ENCODE measurements around the gene CENPX. TPM values are rescaled to one million over a fixed set of nuclear protein-coding genes. Genes with fewer than 3 reads are reported as not detected.

The CENPX gene
- total and polyA plus RNA-seq, 2 of the 13 experiments (the other 11 are each of a cell fraction or from before 2014, with no cell fraction given) = 92.7 to 170 TPM

- TF ChIP-seq ZBTB44 (CRISPR knock-in tag; IDR thresholded peaks at IDR 0.05) = no peak
- no peak for TF ChIP-seq TOPORS (CRISPR knock-in tag; IDR thresholded peaks at IDR 0.05)
- peak; percentile 37; the same call in 1 of the 2 replicates for TF ChIP-seq SSRP1 (CRISPR knock-in tag; IDR thresholded peaks at IDR 0.05)
- TF ChIP-seq ZNF766 (CRISPR knock-in tag; IDR thresholded peaks at IDR 0.05; ENCODE audit: borderline replicate concordance) = no peak; the same call in 1 of the 2 replicates
- TF ChIP-seq FOXA1 (IDR thresholded peaks at IDR 0.05) = no peak
- TF ChIP-seq FOXA1 (CRISPR knock-in tag; IDR thresholded peaks at IDR 0.05) = peak; percentile 42
- TF ChIP-seq MTA3 (CRISPR knock-in tag; IDR thresholded peaks at IDR 0.05) = no peak
- no peak; the same call in 1 of the 2 replicates for TF ChIP-seq ZNF101 (CRISPR knock-in tag; IDR thresholded peaks at IDR 0.05; ENCODE audit: borderline replicate concordance, low read depth)
- TF ChIP-seq MBNL3 (CRISPR knock-in tag; conservative IDR thresholded peaks at IDR 0.05) = no peak
- TF ChIP-seq ZNF644 (CRISPR knock-in tag; IDR thresholded peaks at IDR 0.05; ENCODE audit: low read depth) = no peak
- no peak for TF ChIP-seq ZBTB2 (CRISPR knock-in tag; IDR thresholded peaks at IDR 0.05; ENCODE audit: low read depth)
- TF ChIP-seq ZSCAN22 (CRISPR knock-in tag; IDR thresholded peaks at IDR 0.05) = no peak
- no peak for TF ChIP-seq SP140L (CRISPR knock-in tag; IDR thresholded peaks at IDR 0.05; ENCODE audit: borderline replicate concordance)
- TF ChIP-seq HOXD1 (CRISPR knock-in tag; IDR thresholded peaks at IDR 0.05) = no peak
- peak; percentile 17; the same call in 1 of the 2 replicates for TF ChIP-seq ZNF225 (CRISPR knock-in tag; IDR thresholded peaks at IDR 0.05)
- TF ChIP-seq ZNF552 (CRISPR knock-in tag; IDR thresholded peaks at IDR 0.05; ENCODE audit: borderline replicate concordance) = no peak; the same call in none of the 2 replicates
- peak; percentile 70; the same call in 1 of the 2 replicates for TF ChIP-seq PAWR (CRISPR knock-in tag; IDR thresholded peaks at IDR 0.05; ENCODE audit: borderline replicate concordance)
- no peak for TF ChIP-seq ZNF142 (CRISPR knock-in tag; IDR thresholded peaks at IDR 0.05)
- TF ChIP-seq RCOR2 (CRISPR knock-in tag; IDR thresholded peaks at IDR 0.05) = no peak
- TF ChIP-seq ZNF562 (CRISPR knock-in tag; IDR thresholded peaks at IDR 0.05; ENCODE audit: borderline replicate concordance) = no peak
- no peak for TF ChIP-seq THAP8 (CRISPR knock-in tag; IDR thresholded peaks at IDR 0.05; ENCODE audit: borderline replicate concordance)
Observed at GRCh38 chr17:82056729-82057621, 34.3 kb upstream of the CENPX start (continued).

All from HepG2 (cell line).